ENCODE data around the gene TMEM255A. TPM values are rescaled to one million over a fixed set of nuclear protein-coding genes. Genes with fewer than 3 reads are reported as not detected.

Gene TMEM255A
- total and polyA plus RNA-seq, 2 donors (not counting 1 experiment from before 2014, with no cell fraction given): under 0.01 to 0.93 TPM

DNA sequence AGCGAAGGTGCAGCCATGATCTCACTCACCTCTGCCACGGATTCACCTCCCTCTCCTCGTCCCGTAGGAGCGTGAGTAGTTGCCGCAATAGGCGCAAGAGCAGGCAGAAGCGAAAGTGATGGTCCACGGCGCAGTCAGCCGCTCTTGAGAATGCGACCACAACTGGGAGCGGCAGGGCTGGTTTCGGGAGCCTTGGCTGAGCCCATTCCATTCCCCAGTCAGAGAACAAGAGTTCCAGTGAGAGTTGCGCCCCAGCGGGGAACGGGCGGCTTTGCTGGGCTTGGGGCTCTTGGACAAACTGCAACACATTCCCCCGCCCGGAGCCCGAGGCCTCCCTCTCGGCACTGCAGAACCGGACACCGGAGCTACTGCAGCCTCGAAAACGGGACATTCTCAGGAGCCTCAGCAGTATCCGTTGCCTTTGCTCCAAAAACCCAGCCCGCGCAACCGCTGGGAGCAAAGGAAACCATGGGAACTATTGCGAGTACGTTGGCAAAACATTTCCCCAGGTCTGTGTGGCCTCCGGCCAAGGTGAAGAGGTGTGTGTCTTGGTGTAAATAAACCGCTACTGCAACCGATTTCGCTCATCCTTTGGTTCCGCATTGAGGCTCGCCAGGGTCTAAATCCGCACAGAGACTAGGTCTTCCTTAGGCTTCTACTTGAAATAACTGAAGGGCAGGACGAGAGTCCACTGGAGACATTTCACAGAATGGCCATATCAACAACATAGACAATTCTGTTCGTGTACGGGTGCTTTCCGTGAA is 66.3 kb downstream of the TMEM255A start:
- peak overlapping the region; percentile 59 to 82 (median 70) for H3K4me3 ChIP-seq (replicated peaks in 1 of 4; ENCODE audit: control extremely low read depth in 1 of 4, insufficient read depth in 1 of 4, low read depth in 3 of 4, low read length in 4 of 4)
- no peaks in the 10 kb centered on the region for H4K20me1 ChIP-seq (ENCODE audit: control insufficient read depth, extremely low read depth, insufficient read depth, low read length)
- DNase-seq (ENCODE audit: low read depth in 2 of 2): peak; percentile 78 to 87
- H3K4me1 ChIP-seq (ENCODE audit: control insufficient read depth, extremely low read depth, insufficient read depth, low read length): no peaks in the 10 kb centered on the region
- no peak for TF ChIP-seq EZH2 (IDR thresholded peaks at IDR 0.05; ENCODE audit: low read length, missing control alignments)
- no peaks in the 10 kb centered on the region for H3K27me3 ChIP-seq (ENCODE audit: control insufficient read depth, insufficient read depth, low read length)
- peak overlapping the region; percentile 39 for H3K9ac ChIP-seq (ENCODE audit: insufficient read depth, low read length)
- H3K4me2 ChIP-seq (ENCODE audit: extremely low read depth, insufficient read depth, low read length): peak overlapping the region; percentile 49
- peak overlapping the region; percentile 64 for H3K27ac ChIP-seq (ENCODE audit: insufficient read depth, low read length)
- no peaks in the 10 kb centered on the region for H3K9me3 ChIP-seq (ENCODE audit: control insufficient read depth, insufficient read depth, low read depth, low read length)
- H3K79me2 ChIP-seq (ENCODE audit: control insufficient read depth, insufficient read depth, low read length): no peaks in the 10 kb centered on the region
- H2AFZ ChIP-seq (ENCODE audit: low read length): peak overlapping the region; percentile 97
- H3K36me3 ChIP-seq (ENCODE audit: control insufficient read depth, insufficient read depth, low read length): no peaks in the 10 kb centered on the region

DNA sequence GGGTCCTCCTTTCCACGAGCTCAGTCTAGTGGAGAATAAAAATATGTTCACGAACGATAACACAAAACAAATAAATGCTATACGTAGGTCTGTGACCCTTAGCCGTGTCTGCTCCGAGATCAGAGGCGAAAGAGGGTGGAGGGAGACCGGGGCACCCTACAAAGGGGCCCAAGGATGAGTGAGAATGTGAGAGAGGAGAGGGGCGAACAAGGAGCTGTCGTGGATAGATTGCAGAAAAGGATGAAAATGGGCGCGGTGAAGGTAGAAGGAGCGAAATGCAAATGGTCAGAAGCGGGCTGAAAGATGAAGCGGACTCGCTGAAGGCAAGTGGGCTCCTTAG is 66.9 kb downstream of the TMEM255A start:
- Histone ChIP-seq H3K4me1 (ENCODE audit: control insufficient read depth, extremely low read depth, insufficient read depth, low read length) (no peaks in the 10 kb centered on the region), H3K36me3 (ENCODE audit: control insufficient read depth, insufficient read depth, low read length) (no peaks in the 10 kb centered on the region), H3K4me2 (ENCODE audit: extremely low read depth, insufficient read depth, low read length) (peak overlapping the region; percentile 49), H3K9ac (ENCODE audit: insufficient read depth, low read length) (peak overlapping the region; percentile 39), H3K79me2 (ENCODE audit: control insufficient read depth, insufficient read depth, low read length) (no peaks in the 10 kb centered on the region), H2AFZ (ENCODE audit: low read length) (peak overlapping the region; percentile 97), H3K27ac (ENCODE audit: insufficient read depth, low read length) (peak overlapping the region; percentile 64), H3K27me3 (ENCODE audit: control insufficient read depth, insufficient read depth, low read length) (no peaks in the 10 kb centered on the region), H3K4me3 (replicated peaks in 1 of 4; ENCODE audit: control extremely low read depth in 1 of 4, insufficient read depth in 1 of 4, low read depth in 3 of 4, low read length in 4 of 4) (peak overlapping the region; percentile 59 to 82 (median 70)), H3K9me3 (ENCODE audit: control insufficient read depth, insufficient read depth, low read depth, low read length) (no peaks in the 10 kb centered on the region), H4K20me1 (ENCODE audit: control insufficient read depth, extremely low read depth, insufficient read depth, low read length) (no peaks in the 10 kb centered on the region)
- TF ChIP-seq, protein P1, sequence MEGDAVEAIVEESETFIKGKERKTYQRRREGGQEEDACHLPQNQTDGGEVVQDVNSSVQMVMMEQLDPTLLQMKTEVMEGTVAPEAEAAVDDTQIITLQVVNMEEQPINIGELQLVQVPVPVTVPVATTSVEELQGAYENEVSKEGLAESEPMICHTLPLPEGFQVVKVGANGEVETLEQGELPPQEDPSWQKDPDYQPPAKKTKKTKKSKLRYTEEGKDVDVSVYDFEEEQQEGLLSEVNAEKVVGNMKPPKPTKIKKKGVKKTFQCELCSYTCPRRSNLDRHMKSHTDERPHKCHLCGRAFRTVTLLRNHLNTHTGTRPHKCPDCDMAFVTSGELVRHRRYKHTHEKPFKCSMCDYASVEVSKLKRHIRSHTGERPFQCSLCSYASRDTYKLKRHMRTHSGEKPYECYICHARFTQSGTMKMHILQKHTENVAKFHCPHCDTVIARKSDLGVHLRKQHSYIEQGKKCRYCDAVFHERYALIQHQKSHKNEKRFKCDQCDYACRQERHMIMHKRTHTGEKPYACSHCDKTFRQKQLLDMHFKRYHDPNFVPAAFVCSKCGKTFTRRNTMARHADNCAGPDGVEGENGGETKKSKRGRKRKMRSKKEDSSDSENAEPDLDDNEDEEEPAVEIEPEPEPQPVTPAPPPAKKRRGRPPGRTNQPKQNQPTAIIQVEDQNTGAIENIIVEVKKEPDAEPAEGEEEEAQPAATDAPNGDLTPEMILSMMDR (conservative IDR thresholded peaks at IDR 0.05 in 1 of 2, IDR thresholded peaks at IDR 0.05 in 1 of 2; ENCODE audit: low read depth in 1 of 2, low read length in 2 of 2): no peak
- no peak for TF ChIP-seq EZH2 (IDR thresholded peaks at IDR 0.05; ENCODE audit: low read length, missing control alignments)
- DNase-seq (ENCODE audit: low read depth in 2 of 2): peak in 1 of 2 donors; percentile 0

DNA sequence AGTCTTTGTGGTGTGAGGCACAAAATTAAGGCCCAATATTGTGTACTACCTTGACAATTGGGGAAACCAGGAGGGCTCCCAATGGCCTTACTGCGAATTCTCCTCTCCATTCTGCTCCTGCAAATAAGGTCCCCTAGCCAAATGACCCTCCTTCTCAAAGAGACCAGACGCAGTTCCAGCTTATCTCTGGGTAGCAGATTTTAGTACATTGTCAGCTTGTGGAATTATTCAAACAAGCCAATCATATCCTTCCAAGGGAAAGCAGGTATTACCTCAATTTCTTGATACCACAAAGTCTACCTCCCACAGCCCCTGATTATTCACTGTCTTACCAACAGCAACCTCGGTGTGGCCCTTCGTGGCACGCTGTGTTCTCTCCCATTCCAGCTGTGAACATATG is 68.4 kb downstream of the TMEM255A start:
- Histone ChIP-seq H3K4me1 (ENCODE audit: control insufficient read depth, extremely low read depth, insufficient read depth, low read length) (no peaks in the 10 kb centered on the region), H2AFZ (ENCODE audit: low read length) (no peak overlapping the region), H3K4me2 (ENCODE audit: extremely low read depth, insufficient read depth, low read length) (no peak overlapping the region), H3K27ac (ENCODE audit: insufficient read depth, low read length) (no peak overlapping the region), H3K27me3 (ENCODE audit: control insufficient read depth, insufficient read depth, low read length) (no peaks in the 10 kb centered on the region), H3K9ac (ENCODE audit: insufficient read depth, low read length) (no peak overlapping the region), H3K36me3 (ENCODE audit: control insufficient read depth, insufficient read depth, low read length) (no peaks in the 10 kb centered on the region), H3K4me3 (replicated peaks in 1 of 4; ENCODE audit: control extremely low read depth in 1 of 4, insufficient read depth in 1 of 4, low read depth in 3 of 4, low read length in 4 of 4) (no peak overlapping the region), H4K20me1 (ENCODE audit: control insufficient read depth, extremely low read depth, insufficient read depth, low read length) (no peaks in the 10 kb centered on the region), H3K9me3 (ENCODE audit: control insufficient read depth, insufficient read depth, low read depth, low read length) (no peaks in the 10 kb centered on the region), H3K79me2 (ENCODE audit: control insufficient read depth, insufficient read depth, low read length) (no peaks in the 10 kb centered on the region)
- TF ChIP-seq, protein P1 (conservative IDR thresholded peaks at IDR 0.05 in 1 of 2, IDR thresholded peaks at IDR 0.05 in 1 of 2; ENCODE audit: low read depth in 1 of 2, low read length in 2 of 2): no peak
- TF ChIP-seq EZH2 (IDR thresholded peaks at IDR 0.05; ENCODE audit: low read length, missing control alignments): no peak
- DNase-seq (ENCODE audit: low read depth in 2 of 2): no peak

Measured in fibroblast of lung (primary cell).